Activated CD4-positive, alpha-beta T cell treated with anti-CD3 and anti-CD28 coated beads, Interleukin-2, amount 50 U/mL, for 4 hours (primary cell): ENCODE measurements around the gene ABCA1.
"Not testable (repeated sequence)": the region's sequence is repeated elsewhere in the genome, so short reads cannot be mapped to it uniquely, and the experiment has no call there.

ENCODE experiments used
- DNase-seq, 2 experiments: peaks; one replicate each; pipeline ENCODE4 v3.0.0-alpha.2; 2020

The ABCA1 gene, protein sequence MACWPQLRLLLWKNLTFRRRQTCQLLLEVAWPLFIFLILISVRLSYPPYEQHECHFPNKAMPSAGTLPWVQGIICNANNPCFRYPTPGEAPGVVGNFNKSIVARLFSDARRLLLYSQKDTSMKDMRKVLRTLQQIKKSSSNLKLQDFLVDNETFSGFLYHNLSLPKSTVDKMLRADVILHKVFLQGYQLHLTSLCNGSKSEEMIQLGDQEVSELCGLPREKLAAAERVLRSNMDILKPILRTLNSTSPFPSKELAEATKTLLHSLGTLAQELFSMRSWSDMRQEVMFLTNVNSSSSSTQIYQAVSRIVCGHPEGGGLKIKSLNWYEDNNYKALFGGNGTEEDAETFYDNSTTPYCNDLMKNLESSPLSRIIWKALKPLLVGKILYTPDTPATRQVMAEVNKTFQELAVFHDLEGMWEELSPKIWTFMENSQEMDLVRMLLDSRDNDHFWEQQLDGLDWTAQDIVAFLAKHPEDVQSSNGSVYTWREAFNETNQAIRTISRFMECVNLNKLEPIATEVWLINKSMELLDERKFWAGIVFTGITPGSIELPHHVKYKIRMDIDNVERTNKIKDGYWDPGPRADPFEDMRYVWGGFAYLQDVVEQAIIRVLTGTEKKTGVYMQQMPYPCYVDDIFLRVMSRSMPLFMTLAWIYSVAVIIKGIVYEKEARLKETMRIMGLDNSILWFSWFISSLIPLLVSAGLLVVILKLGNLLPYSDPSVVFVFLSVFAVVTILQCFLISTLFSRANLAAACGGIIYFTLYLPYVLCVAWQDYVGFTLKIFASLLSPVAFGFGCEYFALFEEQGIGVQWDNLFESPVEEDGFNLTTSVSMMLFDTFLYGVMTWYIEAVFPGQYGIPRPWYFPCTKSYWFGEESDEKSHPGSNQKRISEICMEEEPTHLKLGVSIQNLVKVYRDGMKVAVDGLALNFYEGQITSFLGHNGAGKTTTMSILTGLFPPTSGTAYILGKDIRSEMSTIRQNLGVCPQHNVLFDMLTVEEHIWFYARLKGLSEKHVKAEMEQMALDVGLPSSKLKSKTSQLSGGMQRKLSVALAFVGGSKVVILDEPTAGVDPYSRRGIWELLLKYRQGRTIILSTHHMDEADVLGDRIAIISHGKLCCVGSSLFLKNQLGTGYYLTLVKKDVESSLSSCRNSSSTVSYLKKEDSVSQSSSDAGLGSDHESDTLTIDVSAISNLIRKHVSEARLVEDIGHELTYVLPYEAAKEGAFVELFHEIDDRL (N-terminal part only)

DNA sequence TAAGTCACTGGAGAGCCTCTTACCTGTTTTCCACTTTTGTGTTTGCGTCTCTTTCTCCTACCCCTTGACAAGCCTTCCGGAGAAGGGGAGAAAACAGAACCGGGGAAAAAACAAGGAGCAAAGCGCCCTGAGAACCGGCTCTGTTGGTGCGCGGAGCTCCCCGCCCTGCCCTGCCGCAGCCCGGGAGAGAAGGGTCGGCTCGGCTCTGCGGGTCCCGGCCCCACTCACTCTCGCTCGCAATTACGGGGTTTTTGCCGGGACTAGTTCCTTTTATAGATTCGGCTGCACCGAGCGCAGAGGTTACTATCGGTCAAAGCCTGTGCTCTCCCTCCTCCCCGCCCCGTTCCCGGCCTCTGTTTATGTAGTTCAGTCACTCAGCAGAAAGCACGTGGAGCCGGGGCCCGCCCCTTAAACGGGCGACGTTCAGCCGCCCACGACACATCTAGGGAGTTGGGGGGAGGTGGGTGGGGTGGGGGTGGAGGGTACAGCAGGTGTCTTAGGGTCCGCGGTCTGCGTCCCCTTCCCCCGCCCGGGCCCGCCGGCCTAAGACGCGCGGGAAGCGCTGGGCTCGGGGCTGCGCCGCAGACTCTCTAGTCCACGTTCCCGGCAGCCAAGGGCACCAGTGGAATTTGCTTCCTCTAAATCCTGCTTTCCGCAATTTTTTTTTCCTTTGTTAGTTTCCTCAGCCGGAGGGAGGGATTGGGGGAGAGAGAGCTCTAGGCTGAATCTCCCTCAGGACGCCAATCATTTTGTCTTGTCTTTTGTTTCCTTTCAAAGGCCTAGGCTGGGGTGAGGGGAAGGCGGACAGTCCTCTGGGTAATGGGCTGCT, at the start of gene ABCA1:
ABCA1 (minus strand) TSS at position 244 of the 829 bp plus-strand sequence. CDS start 24,476 bp downstream, outside the sequence.
- peak; percentile 77 for DNase-seq

DNA sequence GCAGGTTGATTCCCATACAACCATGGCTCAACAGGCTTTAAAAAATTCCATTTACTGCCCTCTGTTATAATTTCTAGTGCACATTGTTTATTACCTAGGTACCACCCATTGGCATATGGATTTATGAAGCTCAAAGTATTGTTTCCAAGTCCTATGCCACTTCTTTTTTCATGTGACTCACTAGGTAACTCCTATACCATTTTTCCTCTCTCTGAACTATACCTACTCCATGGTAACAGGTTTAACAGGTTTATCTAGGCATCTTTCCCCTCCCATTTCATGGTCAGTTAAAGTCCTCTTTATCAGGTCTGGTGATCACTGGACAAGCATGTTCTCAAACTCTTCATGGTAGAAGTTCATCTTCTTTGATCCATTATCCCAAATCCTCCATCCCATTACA, 49.6 kb upstream of the ABCA1 start:
- DNase-seq = no peak

DNA sequence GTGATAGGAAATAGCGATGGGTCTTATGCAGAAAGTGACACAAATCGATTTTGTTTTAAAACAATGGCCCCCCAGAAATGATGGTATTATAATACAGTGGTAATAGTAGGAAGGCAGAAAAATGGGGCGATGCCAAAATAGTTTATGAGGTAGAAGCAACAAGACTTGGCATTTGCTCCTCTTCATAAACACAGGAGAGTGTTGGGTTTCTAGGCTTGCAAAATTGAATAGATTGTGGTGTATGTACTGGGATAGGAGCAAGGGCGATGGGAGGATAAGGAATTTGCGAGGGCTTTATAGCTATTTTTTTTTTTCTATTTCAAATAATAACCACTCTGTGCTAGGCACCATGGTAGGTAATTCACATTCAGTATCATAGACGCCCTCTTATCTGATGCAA, 49.2 kb upstream of the ABCA1 start:
- DNase-seq = no peak

DNA sequence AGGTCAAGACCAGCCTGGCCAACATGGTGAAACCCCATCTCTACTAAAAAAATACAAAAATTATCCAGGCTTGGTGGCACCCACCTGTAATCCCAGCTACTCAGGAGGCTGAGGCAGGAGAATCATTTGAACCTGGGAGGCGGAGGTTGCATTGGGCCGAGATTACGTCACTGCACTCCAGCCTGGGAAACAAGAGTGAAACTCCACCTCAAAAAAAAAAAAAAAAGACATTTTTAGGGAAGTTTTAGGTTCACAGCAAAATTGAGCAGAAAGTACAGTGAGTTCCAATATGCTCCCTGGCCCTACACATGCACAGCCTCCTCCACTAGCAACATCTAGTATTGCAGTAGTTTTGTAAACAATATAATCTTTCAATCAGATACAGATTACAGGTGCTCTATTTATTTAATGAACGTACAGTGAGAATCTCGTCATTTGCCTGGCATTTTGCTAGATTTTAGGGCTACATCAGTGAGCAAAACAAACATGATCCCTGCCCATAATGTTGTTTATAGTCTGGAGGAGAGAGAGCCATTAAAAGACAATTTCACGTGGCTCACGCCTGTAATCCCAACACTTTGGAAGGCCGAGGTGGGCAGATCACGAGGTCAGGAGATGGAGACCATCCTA, 48.1 kb upstream of the ABCA1 start:
- DNase-seq = not testable (repeated sequence)

DNA sequence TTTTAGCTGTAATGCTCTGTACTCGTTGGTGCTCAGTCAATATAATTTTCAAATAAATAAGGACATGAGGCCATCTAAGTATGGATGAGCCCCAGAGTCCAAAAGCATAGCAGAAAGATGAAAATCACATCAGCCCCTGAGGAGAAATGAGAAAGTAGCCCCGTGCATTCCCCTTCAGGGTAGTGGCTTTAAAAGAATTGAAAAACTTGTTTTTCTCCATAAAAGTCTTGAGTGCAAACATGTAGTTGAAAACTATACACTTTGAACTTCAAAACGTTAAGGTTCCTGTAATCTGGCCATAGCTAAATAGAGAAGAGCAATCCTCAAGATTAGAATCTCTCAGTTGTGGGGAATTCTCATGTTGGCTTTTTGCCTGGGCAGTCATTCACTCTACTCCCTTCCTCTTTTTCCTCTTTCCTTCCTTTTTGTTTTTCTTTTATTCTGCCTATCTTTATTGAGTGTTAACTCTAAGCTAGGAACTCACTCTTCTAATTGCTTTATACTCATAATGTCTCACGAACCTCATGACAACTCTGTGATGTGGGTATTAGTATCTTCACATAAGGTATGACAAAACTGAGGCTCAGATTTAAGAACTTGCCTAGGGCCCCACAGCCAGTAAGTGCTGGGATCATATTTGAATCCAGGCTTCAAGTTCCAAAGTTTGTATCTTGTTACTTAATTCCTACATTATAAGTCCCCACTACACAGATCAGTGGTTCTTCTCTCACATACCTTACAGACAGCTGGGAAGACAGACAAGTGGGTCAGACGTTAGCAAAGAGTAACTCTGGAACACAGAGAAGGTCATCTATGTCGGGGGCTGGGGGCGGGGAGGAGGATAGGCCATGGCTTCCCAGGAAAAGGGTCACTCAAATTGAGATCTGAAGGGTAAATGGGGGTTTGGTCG, 46.4 kb upstream of the ABCA1 start:
- no peak for DNase-seq

DNA sequence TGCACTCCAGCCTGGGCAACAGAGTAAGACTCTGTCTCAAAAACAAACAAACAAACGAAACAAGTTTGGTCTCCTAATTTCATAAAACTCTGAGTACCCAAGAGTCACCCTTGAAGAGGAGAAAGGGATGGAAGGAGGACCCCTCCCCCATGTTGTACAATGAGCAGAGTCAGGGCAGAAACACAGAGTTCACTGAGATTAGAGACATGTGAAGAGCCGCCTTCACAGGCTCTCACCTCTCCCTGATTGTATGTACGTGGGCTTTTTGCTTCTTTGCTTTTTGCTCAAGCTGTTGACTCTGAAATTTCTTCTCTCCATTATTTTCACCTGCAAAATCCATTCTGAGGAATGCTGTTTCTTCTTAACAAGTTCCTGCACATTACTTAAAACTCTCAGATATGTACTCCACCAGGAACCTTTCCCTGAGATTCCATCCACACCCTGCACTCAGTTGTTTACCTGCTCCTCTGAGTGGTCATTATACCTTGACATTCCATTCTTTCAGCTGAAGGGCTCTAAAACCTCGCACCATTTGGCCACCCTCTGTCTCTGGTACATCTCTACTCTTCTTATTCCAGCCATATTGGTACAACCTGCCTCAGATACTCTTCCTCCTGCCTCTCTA, 44.4 kb upstream of the ABCA1 start:
- no peak for DNase-seq

DNA sequence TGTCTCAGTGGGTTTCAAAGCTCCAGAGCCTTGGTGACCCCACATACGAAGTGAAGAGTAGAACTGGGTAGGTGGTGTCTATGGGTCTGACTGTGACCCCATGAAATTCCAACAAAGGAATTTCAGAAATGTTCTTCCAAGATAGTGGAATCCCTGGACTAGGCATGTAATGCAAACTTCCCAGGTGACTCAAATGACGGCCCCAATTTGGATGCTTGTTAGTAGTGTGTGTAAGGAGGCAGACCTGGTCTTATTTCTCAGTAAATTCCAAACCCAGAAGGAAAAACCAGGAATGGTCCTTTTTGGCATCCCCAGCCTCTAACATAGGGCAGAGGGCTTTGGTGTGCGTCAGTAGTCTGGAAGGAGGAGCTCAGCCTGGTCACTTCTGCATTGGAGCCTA, 43.6 kb upstream of the ABCA1 start:
- DNase-seq = no peak

DNA sequence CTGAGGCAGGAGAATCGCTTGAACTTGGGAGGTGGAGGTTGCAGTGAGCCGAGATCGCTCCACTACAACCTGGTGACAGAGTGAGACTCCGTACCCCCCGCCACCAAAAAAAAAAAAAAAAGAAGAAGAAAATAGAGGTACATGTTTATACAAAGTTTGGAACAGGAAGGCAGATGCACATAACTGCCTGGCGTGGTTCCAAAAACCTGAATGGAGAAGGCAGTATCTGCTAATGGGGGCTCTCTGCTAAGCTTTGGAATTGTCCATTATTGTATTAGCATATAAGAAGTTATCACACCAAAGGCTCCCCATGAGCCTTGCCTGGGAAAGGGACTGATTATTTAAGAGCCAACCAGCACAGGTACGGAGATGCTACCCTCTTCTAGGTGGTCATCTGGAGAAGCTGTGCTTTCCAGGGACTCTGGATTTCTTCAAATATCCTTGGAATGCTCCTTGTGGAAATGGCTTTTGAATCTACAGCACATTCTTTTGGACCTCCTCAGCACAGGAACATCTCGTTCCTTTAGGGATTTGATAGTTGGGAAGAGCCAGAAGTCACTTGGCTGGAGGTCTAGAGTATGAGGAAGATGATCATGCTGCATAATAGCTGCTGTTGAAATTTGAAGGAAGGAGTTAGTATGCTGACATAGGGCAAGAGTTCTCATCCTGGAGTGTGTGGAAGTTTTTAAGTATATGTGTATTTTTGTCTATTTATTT, 42.5 kb upstream of the ABCA1 start:
- no peak for DNase-seq

DNA sequence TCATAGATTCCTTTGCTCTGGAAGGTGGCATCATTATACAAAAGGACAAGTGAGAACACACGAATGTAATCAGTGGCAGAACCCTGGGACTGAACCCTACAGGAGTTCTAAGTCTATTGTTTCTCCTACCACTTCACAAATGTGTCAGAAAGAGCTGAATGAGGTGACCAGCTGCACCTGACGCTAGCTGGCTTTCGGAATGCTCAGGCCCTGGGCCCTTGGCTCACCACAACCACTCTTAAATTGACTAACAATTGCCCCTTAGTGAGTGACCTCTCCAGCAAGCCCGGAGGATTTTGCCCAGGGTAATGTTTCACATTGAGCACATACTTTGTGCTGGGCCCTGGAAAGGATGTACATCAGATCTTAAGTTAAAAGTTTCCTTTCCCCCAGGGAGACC, 41.2 kb upstream of the ABCA1 start:
- no peak for DNase-seq

DNA sequence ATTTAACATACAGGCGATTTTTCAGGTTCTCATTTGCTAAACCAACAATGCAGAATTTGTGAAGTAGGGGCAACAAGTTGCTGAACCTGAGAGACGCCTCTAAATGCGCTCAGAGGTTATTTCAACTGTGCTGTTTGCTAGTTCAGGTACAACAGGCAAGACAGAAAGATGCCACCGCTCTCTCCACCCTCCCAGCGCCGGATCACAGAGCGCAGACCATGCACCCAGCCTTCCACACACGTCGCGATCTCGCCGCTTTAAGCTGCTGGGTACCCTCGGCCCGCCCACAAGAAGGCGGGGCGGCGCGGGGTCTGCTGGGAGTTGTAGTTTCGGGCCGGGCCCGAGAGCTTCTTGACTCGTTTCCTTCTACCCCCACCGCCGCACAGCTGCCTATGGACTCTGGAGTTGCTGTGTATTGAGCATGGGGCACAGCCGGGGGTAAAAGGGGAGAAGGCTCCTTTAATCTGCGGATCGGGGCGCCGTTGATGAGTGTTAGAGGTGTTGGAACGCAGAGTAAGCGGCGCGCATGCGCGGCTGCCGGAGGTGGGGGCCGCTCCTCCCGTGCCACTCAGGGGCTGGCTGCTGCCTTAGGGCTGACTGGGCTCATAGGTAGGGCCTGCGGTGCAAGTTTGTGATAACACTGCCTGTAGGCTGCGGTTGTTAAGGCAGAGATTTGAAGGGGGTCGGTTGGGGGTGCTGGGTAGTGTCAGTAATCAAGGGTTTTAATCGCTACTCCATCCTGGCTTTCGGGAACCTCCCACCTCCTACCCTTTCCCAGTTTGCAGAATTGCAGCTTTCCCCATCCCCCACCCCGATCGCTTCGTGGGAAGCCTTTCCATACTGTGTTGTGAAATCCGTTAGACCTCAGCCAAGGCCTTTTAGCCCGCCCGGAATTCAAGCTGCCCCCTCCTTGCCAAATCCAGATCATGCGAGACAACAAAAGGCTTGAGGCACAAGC, 40.3 kb upstream of the ABCA1 start:
- DNase-seq = peak; percentile 84 to 85

DNA sequence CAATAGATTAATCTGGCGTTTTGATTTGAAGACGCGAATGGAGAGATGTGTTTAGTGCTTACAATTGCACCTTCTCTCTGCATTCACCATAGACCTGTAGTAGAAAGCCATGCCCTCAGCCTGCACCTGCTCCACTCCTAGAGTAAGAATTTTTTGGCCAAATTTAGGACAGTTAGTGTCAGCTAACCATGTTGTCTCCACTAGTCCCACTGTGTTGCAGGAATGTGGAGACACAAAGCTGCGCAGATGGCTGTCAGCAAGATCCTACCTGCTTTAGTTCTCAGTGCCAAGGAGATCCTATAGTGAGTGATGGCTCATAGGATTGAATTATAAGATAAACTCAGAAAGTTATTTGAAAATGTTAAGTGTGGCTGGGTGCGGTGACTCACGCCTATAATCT, 35.1 kb upstream of the ABCA1 start:
- no peak for DNase-seq

DNA sequence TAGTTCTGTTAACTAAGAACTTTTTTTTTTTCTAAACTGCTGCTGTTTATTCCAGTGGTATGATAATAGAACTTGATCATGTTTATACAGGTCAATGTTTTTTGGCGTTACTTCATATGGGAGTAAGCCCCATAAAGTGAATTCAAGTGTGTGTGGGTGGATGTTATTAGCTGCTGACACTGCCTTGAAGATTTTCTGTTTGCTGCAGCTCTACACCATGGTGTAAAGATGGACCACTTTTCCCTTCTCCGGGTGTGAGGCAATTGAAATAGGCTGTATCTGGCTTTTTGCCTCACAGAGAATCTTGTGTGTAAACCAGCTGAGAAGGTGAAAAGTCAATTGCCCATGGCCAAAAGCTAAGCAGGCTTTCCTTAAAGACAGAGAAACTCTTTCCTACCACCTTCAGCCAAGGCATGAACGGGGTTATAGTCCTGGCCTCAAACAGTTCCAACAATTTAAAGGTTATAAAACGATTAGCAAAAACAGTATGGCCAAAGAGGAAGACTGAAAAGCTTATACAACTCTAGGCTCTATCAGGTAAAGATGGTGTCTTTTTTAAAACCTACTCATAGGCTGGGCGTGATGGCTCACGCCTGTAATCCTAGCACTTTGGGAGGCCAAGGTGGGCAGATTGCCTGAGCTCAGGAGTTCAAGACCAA, 33.9 kb upstream of the ABCA1 start:
- DNase-seq = no peak

DNA sequence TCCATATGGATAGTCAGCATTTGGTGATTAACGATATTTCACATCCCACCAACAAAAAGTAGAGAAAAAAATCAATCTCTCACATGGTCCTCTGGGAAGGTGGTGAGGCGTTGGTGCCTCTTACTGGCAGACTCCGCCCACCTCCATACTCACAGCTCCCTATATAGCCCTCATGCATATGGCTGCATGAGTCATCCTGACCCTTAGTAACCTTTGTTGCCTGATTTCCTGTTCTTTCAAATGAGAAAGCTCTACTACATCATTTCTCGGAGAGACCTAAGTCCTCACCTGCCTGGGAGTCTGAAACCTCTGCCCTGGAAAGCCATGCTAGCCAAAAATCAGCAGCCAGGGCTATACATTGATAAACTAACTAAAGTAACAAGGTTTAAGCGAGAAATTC, 33.3 kb upstream of the ABCA1 start:
- DNase-seq = peak; percentile 39 to 58

DNA sequence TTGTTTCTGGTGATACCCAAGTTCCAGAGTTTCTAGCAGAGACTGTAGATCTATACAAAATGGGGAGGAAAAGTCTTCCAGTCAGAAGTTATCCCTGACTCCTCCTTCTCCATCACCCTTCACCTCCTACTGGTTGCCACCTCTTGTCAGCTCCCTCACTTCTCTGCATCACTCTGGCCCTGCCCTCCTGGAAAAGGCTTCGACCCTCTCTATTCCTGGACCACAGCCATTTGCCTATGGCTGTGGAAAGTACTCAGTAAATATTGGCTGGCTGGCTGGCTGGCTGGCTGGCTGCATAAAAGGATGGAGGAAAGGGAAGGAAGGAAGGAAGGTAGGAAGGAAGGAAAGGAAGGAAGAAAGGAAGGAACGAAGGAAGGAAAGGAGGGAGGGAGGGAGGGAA, 32.7 kb upstream of the ABCA1 start:
- DNase-seq = no peak

DNA sequence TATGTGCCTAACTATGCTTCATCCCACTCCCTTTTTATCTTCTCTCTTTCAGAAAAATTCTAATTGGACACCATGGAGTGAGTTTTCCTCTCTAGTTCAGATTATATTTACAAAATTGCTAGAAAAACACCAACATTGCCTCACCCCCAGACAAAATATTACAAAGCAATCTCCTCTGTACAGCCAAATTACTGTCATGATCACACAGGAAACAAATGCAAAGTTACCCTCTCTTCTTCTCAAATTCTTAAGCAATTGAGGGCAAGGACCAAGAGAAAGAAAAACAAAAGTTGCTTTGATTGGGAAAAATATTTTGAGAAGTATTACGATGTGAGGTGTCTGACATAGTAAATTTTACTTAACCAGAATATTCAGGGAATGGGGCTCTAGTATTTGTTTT, 30.8 kb upstream of the ABCA1 start:
- DNase-seq = no peak

DNA sequence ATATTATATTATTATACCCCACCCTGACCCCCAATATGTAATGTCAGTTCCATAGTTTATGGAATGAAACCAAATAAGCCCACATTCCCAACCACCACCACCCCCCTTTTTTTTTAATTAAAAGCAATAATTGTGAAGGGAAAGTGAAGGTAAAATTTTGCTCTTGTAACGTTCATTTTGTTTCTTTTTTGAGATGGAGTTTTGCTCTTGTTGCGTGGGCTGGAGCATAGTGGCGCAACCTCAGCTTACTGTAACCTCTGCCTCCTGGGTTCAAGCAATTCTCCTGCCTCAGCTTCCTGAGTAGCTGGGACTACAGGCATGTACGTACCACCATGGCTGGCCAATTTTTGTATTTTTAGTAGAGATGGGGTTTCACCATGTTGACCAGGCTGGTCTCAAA, 30.1 kb upstream of the ABCA1 start:
- not testable (repeated sequence) for DNase-seq

DNA sequence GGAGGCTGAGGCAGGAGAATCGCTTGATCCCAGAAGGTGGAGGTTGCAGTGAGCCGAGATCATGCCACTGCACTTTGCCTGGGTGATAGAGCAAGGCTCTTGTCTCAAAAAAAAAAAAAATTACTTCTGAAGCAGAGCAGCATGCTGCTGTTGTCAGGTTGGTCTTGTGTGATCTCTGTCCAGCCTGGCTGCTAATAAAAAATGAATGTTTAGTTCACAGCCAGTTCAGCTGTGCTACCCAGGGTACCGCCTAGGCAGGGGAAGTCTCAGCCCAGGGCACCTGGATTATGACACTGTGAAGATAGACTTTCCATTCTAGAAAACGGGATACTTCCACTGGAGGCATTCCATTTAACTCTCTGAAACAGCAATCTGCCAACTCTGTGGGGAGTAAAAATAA, 23.5 kb upstream of the ABCA1 start:
- no peak for DNase-seq

DNA sequence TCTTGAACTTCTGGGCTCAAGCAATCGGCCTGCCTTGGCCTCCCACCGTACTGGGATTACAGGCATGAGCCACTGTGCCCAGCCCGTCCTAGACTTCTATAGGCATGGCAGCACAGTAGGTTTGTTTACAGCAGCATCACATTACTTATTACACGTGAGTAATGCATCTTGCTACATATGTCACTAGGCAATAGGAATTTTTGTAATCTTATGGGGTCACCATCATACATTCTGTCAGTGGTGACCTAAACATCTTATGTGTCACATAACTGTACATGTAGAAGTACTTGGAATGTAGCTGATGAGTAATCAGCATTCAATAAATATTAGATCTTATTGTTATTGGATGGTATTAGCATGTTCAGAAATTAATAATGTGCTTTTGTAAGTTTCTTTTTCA, 22.9 kb upstream of the ABCA1 start:
- DNase-seq = no peak
